HG02852 (cell line): ENCODE results near the gene HDAC10.

Experiments used
- ATAC-seq: cut with Tn5 transposase; IDR thresholded peaks from one replicate; pipeline ENCODE4 v1.9.1; 2021; ENCODE audit warnings: mild to moderate bottlenecking, moderate library complexity; ENCODE audit not compliant: unreplicated experiment

Gene HDAC10

GRCh38 chr22:50270666-50271394 is 19.8 kb upstream of the HDAC10 start:
- no peak for ATAC-seq

GRCh38 chr22:50269970-50270665 is 19.1 kb upstream of the HDAC10 start, which contains the start of gene MAPK11:
MAPK11 (minus strand) TSS chr22:50270380; CDS start chr22:50270292, 88 bp downstream.
- ATAC-seq = no peak

GRCh38 chr22:50269573-50269969 is 18.5 kb upstream of the HDAC10 start:
- no peak for ATAC-seq

DNA sequence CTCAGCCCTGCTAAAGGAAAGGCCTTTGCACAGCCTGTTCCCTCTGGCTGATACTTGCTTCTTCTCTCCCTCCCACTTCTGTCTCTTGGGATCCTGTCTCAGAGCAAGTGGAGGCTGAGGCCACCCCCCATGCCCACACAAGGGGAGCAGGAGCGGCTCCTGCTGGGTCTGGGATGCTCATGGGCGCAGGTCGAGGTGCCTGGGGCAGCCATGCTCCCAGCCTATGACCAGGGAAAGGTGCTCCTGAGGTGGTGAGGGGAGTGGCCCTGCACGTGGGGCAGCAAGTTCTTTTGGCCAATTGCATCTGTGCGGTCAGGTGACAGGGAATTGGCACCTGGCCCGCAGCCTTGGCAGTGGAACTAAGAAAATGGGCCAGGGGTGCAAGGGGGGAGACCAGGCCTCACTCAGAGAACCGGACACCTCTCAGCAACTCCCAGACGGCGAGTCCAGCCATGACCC is 17.6 kb upstream of the HDAC10 start:
- ATAC-seq = no peak

GRCh38 chr22:50267591-50268390 is 16.7 kb upstream of the HDAC10 start:
- ATAC-seq = no peak

- no peak for ATAC-seq
Observed at GRCh38 chr22:50266994-50267393, 15.9 kb upstream of the HDAC10 start.

GRCh38 chr22:50264946-50265669 is 14.0 kb upstream of the HDAC10 start:
- ATAC-seq = no peak

GRCh38 chr22:50264104-50264745 is 13.2 kb upstream of the HDAC10 start:
- no peak for ATAC-seq

DNA sequence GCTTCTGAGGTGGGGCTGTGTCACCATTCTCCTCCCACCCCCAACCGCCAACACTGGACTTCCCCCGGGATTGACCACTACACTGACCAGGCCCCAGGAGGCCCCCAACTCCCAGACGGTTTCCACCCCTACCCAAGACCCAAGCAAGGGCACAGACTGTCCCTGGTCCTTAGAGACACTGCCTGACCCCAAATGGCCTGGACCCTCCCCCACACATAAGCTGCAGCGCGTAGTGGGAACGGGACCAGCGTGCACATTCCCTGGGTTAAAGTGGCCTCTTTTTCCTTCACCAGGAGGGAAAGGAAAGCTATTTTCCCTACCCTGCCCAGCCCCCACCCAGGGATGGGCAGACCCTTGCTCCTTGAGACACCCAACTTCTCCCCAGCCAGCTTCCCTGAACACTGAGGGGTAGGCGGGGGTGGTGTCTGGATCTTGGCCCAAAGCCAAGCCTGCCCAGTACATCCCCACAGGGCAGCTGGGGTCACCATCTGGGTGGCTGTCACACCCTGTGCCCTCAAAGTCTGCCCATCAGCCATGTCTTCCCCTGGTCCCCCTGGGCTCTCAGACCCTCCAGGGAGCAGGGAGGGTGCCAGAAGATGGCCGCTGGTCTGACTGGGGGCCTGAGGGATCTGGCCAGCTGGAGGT is 12.0 kb upstream of the HDAC10 start:
- ATAC-seq = no peak

DNA sequence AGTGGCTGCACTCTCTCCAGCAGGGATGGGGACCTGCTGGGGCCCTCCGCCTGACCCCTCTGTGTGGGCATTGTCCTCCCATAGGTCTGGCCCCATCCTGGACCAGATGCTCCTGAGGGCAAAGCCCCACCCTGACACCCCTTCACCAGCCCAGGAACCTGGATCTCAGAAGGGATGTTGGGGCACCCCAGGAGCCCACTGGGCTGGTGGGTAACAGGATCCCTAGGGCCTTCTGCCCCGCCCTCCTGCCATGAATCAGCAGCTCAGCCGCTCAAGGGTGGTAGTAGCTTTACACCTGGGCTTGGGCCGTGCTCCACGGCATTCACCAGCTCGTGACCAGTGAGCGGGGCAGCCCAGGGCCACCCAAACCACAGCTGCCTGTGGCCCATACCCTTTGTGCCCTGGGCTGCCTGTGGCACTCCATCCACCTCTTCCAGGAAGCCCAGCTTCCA is 11.4 kb upstream of the HDAC10 start:
- ATAC-seq = no peak

GRCh38 chr22:50261615-50262459 is 10.8 kb upstream of the HDAC10 start, which contains the start of gene MAPK12:
MAPK12 (minus strand) TSS chr22:50261683; CDS start chr22:50261509, 174 bp downstream.
- no peak for ATAC-seq

- no peak for ATAC-seq
Observed at GRCh38 chr22:50260801-50261614, 9.9 kb upstream of the HDAC10 start.

DNA sequence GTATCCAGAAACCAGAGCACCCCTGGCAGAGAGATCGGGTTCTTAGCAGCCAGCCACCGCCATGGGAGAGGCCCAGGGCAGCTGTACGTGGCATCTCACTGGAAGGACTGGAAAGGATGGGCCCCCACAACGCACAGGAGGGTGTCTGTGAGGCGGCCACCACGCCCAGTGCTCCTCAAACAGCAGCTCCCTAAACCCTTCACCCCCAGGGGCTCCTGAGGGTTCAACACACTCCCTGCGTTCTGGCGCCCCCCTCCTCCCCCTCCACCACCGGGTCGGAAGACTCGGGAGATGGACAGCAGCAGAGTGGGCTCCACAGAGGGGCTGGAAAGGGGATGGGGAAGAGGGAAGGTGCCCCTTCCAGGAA is 9.4 kb upstream of the HDAC10 start:
- ATAC-seq = no peak

GRCh38 chr22:50259302-50259701 is 8.2 kb upstream of the HDAC10 start:
- no peak for ATAC-seq

DNA sequence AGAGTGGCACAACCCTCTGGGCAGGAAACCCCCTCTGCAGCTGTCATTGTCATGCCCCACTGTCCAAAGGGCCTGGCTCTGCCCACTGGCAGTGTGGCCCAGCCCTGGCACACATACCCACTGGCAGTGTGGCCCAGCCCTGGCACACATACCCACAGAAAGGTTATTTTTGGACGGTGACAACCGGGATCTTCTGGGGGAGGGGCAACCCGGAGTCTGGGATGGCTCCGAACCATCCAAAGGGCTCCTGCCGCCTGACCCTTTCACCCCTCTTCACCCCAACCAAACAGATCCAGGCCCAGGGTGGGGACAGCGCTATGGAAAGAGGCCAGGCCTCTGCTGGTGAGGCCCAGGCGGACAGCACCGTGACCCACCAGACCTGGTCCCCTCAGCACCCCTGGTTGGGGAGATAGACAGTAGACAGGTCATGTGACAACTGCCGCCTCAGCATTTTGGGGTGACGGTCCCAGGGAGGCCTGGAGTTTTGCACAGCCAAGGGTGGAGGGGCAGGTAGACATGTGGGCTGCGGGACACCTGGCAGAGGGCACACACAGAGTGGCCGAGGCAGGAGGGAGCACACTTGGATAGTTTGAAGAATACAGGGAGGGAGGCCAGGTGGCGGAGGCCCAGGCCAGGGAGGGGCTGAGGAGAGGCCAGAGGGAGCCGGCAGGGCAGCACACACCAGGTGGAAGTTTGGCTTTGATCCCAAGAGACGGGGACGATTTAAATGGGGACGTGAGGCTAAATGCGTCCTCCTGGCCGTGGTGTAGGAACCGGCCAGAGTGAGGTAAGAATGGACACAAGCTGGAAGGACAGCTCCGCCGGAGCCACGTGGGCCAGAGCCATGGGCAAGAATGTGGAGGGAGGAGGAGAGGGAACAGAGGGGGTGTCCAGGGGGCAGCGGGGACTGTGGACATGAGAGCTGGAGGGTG is 7.6 kb upstream of the HDAC10 start:
- ATAC-seq = no peak

- no peak for ATAC-seq
Observed at GRCh38 chr22:50257451-50258360, 6.6 kb upstream of the HDAC10 start.
